K562 (cell line): Measurements from ENCODE around the gene ATP9B. TPM values are rescaled to one million over a fixed set of nuclear protein-coding genes. Genes with fewer than 3 reads are reported as not detected.

Experiments
- ATAC-seq: fragments of 200-7000 bp; cut with Tn5 transposase; 3 replicates; pipeline ENCODE4 v1.9.1; 2020; ENCODE audit warnings: moderate library complexity
- BruUV-seq: library from RNA; stranded (reverse); fragments of 400-500 nt; replicated peaks from 2 replicates; lab custom pipeline; 2021; lab: Mats Ljungman, UMichigan
- CTCF ChIA-PET: fragments of 300-600 bp; formaldehyde crosslinking; extraction: SDS; loops from one replicate; lab custom pipeline; 2021; ENCODE audit warnings: low intra/inter-chr PET ratio; lab: Yijun Ruan, JAX
- POLR2A ChIA-PET: fragments of 300-600, 350-650 bp; sonication (Branson Sonifier 250); formaldehyde crosslinking; extraction: SDS; loops from one replicate; lab custom pipeline; 2021; ENCODE audit warnings: antibody characterized with exemption, inconsistent platforms; lab: Yijun Ruan, JAX
- DNase-seq, 4 experiments: peaks; one replicate each; pipeline versions ENCODE4 v3.0.0 to v3.0.0-alpha.2; 2011 to 2018; ENCODE audit warnings: low spot score in 3 of 4, mixed read lengths in 3 of 4; ENCODE audit errors: extremely low read depth in 1 of 4
- FAIRE-seq: peaks from 2 replicates; lab custom pipeline; 2011; peaks lifted over from hg19 to GRCh38; lab: Jason Lieb, UNC
- H2AFZ ChIP-seq: 2 replicates; pipeline ENCODE4 v1.6.0; 2011; ENCODE audit warnings: low read depth, low read length, control low read depth, inconsistent platforms
- H3K27ac ChIP-seq: fragments of 200-600 bp; 3 replicates; pipeline ENCODE4 v1.8.0; 2011; ENCODE audit warnings: low read depth, mild to moderate bottlenecking, control low read depth, inconsistent platforms, low read length, moderate library complexity, mixed read lengths; ENCODE audit errors: extremely low read depth
- H3K27me3 ChIP-seq, 2 experiments: fragments of 300-600 bp in 1 of 2; 2 replicates in 1 of 2; 3 replicates in 1 of 2; pipeline versions ENCODE4 v1.6.0 to v1.8.0; 2011; ENCODE audit warnings: inconsistent platforms in 2 of 2, low read length in 2 of 2, mild to moderate bottlenecking in 1 of 2, mixed read lengths in 1 of 2, moderate library complexity in 1 of 2; ENCODE audit not compliant: control insufficient read depth in 2 of 2, insufficient read depth in 2 of 2
- H3K36me3 ChIP-seq: fragments of 300-600 bp; 3 replicates; pipeline ENCODE4 v1.8.0; 2011; ENCODE audit warnings: mild to moderate bottlenecking, low read length, inconsistent platforms; ENCODE audit not compliant: control insufficient read depth, insufficient read depth
- H3K4me1 ChIP-seq, 2 experiments: fragments of 200-600 bp in 1 of 2; replicated peaks in 1 of 2; 2 replicates in 1 of 2; 3 replicates in 1 of 2; pipeline versions ENCODE4 v1.5.1 to v1.8.0; 2011; ENCODE audit warnings: inconsistent platforms in 2 of 2, low read length in 2 of 2, mild to moderate bottlenecking in 1 of 2, mixed read lengths in 1 of 2, moderate library complexity in 1 of 2; ENCODE audit not compliant: control insufficient read depth in 2 of 2, insufficient read depth in 2 of 2
- H3K4me2 ChIP-seq: 2 replicates; pipeline ENCODE4 v1.6.1; 2011; ENCODE audit warnings: low read length, control low read depth, inconsistent platforms, mixed read lengths; ENCODE audit not compliant: insufficient read depth
- H3K4me3 ChIP-seq: fragments of 200-600 bp; sonication (generic), shearing (Covaris generic); 2 replicates; pipeline ENCODE4 v1.5.1; 2016; ENCODE audit warnings: control low read depth, inconsistent platforms
- H3K79me2 ChIP-seq: fragments of 200-600 bp; 3 replicates; pipeline ENCODE4 v1.8.0; 2011; ENCODE audit warnings: low read length, inconsistent platforms; ENCODE audit not compliant: control insufficient read depth, insufficient read depth
- H3K9ac ChIP-seq, 2 experiments: 2 replicates each; pipeline versions ENCODE4 v1.6.0 to v1.6.1; 2011; ENCODE audit warnings: low read depth in 2 of 2, low read length in 2 of 2, control low read depth in 1 of 2, inconsistent platforms in 1 of 2, mild to moderate bottlenecking in 1 of 2, mixed read lengths in 1 of 2; ENCODE audit not compliant: insufficient read depth in 1 of 2
- H3K9me1 ChIP-seq: one replicate; pipeline ENCODE4 v1.6.0; 2011; ENCODE audit warnings: inconsistent platforms, mild to moderate bottlenecking, low read length, moderate library complexity; ENCODE audit not compliant: control insufficient read depth, insufficient read depth
- H3K9me3 ChIP-seq: replicated peaks from 2 replicates; pipeline ENCODE4 v1.5.1; 2011; ENCODE audit warnings: low read depth, low read length, inconsistent platforms; ENCODE audit not compliant: control insufficient read depth, insufficient read depth
- H4K20me1 ChIP-seq: replicated peaks from 2 replicates; pipeline ENCODE4 v1.6.1; 2011; ENCODE audit warnings: low read length, inconsistent platforms, mixed read lengths; ENCODE audit not compliant: control insufficient read depth, insufficient read depth
- ARID1B ChIP-seq: fragments of 450-650 bp; IDR thresholded peaks from 2 replicates; pipeline ENCODE4 v1.6.1; 2016; ENCODE audit warnings: antibody characterized with exemption, mild to moderate bottlenecking, inconsistent platforms
- MAFK ChIP-seq: IDR thresholded peaks from 2 replicates; pipeline ENCODE4 v1.6.1; 2011; ENCODE audit warnings: low read length, improper control_type of control experiment
- MEF2D ChIP-seq: conservative IDR thresholded peaks from 2 replicates; pipeline ENCODE4 v1.6.1; 2016; ENCODE audit warnings: low read depth, missing genetic modification characterization, missing compliant biosample characterization
- RFX1 ChIP-seq: fragments of 450-650 bp; IDR thresholded peaks from 2 replicates; pipeline ENCODE4 v1.6.1; 2016; ENCODE audit warnings: mild to moderate bottlenecking, moderate library complexity
- TARDBP ChIP-seq: fragments of 450-650 bp; IDR thresholded peaks from 2 replicates; pipeline ENCODE4 v1.6.1; 2016
- TCFL5 ChIP-seq: fragments of 250-450 bp; sonication (Bioruptor Pico); conservative IDR thresholded peaks from 2 replicates; pipeline ENCODE4 v1.6.1; 2021; ENCODE audit warnings: mild to moderate bottlenecking, moderate library complexity, matching md5 sums
- YY1 ChIP-seq, 3 experiments: IDR thresholded peaks; 2 replicates each; pipeline ENCODE4 v1.6.1; 2011; ENCODE audit warnings: low read length in 2 of 3, mild to moderate bottlenecking in 2 of 3, moderate library complexity in 2 of 3, borderline replicate concordance in 1 of 3, control low read depth in 1 of 3, low read depth in 1 of 3; ENCODE audit not compliant: insufficient read depth in 3 of 3, insufficient replicate concordance in 2 of 3, control insufficient read depth in 1 of 3, insufficient read length in 1 of 3; ENCODE audit errors: extremely low read depth in 1 of 3
- ZNF354B ChIP-seq: fragments of 250-450 bp; sonication (Bioruptor Pico); IDR thresholded peaks from 2 replicates; pipeline ENCODE4 v1.4.0; 2020
- ZNF79 ChIP-seq: fragments of 250-450 bp; sonication (Bioruptor Pico); IDR thresholded peaks from 2 replicates; pipeline ENCODE4 v1.4.0; 2020; ENCODE audit warnings: low read depth, mild to moderate bottlenecking, moderate library complexity
- WGBS: fragments of 100-300 bp; shearing (Covaris generic); methylation state at CpG from one replicate; pipeline ENCODE4 v1.1.6; 2016; ENCODE audit warnings: low coverage, mixed read lengths; ENCODE audit not compliant: insufficient coverage; ENCODE audit errors: missing lambda C conversion rate; 5-methylcytosine and 5-hydroxymethylcytosine counted together
- in situ Hi-C: fragments of 300-500 bp; cut with MboI; formaldehyde crosslinking; loops from 4 replicates; pipeline ENCODE4 v1.15.0; 2018; ENCODE audit warnings: inconsistent platforms, mixed read lengths
- intact Hi-C: fragments of 100-400 bp; cut with micrococcal nuclease; formaldehyde crosslinking; loops from 2 replicates; pipeline ENCODE4 v1.14.2; 2022
- polyA plus RNA-seq, 8 experiments: library from polyadenylated mRNA; depleted of rRNA in 4 of 8; stranded (reverse) in 5 of 8; unstranded in 3 of 8; fragments of >200 nt; fragmentation: Nextera tagmentation in 2 of 8; fragmentation: Illumina TruSeq in 1 of 8; extraction: Ambion mirVana in 2 of 8; extraction: Trizol in 1 of 8; gene quantifications; 2 replicates each; pipeline versions ENCODE4 v1.2.1 to v1.2.3, GENCODE V29; 2011 to 2014; ENCODE audit warnings: inconsistent platforms in 1 of 8, missing spikeins in 1 of 8
- total RNA-seq, 7 experiments: library from RNA; depleted of rRNA in 6 of 7; stranded (reverse); fragments of >200 nt in 6 of 7; fragmentation: Illumina TruSeq in 2 of 7; extraction: Trizol in 2 of 7; gene quantifications; 2 replicates each; pipeline versions ENCODE4 v1.2.1 to v1.2.3, GENCODE V29; 2011 to 2021; ENCODE audit warnings: low replicate concordance in 1 of 7
- TF ChIP-seq, protein P1 (sequence below): fragments of 450-650 bp; IDR thresholded peaks from 2 replicates; pipeline ENCODE4 v1.6.1; 2016; ENCODE audit warnings: borderline replicate concordance
- TF ChIP-seq, protein P2 (sequence below), 2 experiments: fragments of 450-650 bp; IDR thresholded peaks; 2 replicates each; pipeline ENCODE4 v1.6.1; 2018; ENCODE audit warnings: mild to moderate bottlenecking in 2 of 2, low read depth in 1 of 2; ENCODE audit not compliant: partially characterized antibody in 2 of 2
- TF ChIP-seq, protein P3 (sequence below): sonication (generic); IDR thresholded peaks from 2 replicates; pipeline ENCODE4 v1.6.1; 2016
- TF ChIP-seq, protein P4 (sequence below): fragments of 450-650 bp; IDR thresholded peaks from 2 replicates; pipeline ENCODE4 v1.6.1; 2016; ENCODE audit warnings: missing biosample characterization, missing genetic modification characterization

Gene ATP9B
- total and polyA plus RNA-seq, 9 of the 15 experiments (the other 6 are each of a cell fraction or from before 2014, with no cell fraction given): 0.66 to 13.2 (median 7.9) TPM

DNA sequence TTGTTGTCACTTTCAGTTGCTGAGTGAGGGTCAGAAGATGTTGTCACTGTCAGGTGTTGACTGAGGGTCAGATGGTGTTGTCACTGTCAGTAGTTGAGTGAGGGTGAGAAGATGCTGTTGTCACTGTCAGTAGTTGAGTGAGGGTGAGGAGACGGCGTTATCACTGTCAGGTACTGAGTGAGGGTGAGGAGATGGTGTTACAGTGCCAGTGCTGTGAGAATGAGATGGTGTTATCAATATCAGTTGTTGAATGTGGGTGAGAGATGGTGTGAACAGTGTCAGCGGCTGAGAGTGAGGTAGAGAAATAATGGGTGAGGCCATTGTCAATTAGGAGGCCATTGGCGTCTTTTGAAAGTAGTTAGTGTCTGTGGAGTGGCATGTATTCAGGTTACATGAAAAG, 1.6 kb upstream of the ATP9B start:
- Histone ChIP-seq H3K9me1 (no peaks in the 10 kb centered on the region), H2AFZ (no peak overlapping the region), H3K9me3 (peaks cover 6% of the 10 kb centered on the region), H3K4me2 (no peak overlapping the region), H3K27ac (no peak overlapping the region), H4K20me1 (no peaks in the 10 kb centered on the region), H3K27me3 (peaks cover 3 to 11% of the 10 kb centered on the region in 2 experiments; a peak in 2 of 5 replicates), H3K36me3 (no peaks in the 10 kb centered on the region), H3K4me3 (no peak overlapping the region), H3K9ac (no peak overlapping the region), H3K79me2 (peaks cover 26% of the 10 kb centered on the region), H3K4me1 (peaks cover 2 to 11% of the 10 kb centered on the region in 2 experiments; a peak in 3 of 5 replicates)
- ChIA-PET CTCF (no interaction called here), POLR2A (no interaction called here)
- no peak for FAIRE-seq
- no peak for ATAC-seq
- WGBS: 31% methylated on average over 3 of the region's 4 CpGs
- no peak for DNase-seq
- no TSS peak for BruUV-seq
- intact Hi-C loops: no loop called here
- in situ Hi-C loops: no loop called here
- TF ChIP-seq TCFL5: no peak
- no peak for TF ChIP-seq ZNF354B (CRISPR knock-in tag)
- no peak for TF ChIP-seq YY1 (IDR thresholded peaks at IDR 0.05; ENCODE audit: borderline replicate concordance in 1 of 3, control insufficient read depth in 1 of 3, extremely low read depth in 1 of 3, insufficient read depth in 3 of 3, insufficient read length in 1 of 3, insufficient replicate concordance in 2 of 3, low read depth in 1 of 3, low read length in 2 of 3)
- no peak for TF ChIP-seq RFX1
- no peak for TF ChIP-seq TARDBP
- TF ChIP-seq, protein P1, sequence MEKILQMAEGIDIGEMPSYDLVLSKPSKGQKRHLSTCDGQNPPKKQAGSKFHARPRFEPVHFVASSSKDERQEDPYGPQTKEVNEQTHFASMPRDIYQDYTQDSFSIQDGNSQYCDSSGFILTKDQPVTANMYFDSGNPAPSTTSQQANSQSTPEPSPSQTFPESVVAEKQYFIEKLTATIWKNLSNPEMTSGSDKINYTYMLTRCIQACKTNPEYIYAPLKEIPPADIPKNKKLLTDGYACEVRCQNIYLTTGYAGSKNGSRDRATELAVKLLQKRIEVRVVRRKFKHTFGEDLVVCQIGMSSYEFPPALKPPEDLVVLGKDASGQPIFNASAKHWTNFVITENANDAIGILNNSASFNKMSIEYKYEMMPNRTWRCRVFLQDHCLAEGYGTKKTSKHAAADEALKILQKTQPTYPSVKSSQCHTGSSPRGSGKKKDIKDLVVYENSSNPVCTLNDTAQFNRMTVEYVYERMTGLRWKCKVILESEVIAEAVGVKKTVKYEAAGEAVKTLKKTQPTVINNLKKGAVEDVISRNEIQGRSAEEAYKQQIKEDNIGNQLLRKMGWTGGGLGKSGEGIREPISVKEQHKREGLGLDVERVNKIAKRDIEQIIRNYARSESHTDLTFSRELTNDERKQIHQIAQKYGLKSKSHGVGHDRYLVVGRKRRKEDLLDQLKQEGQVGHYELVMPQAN: no peak
- no peak for TF ChIP-seq MEF2D
- TF ChIP-seq, protein P2, sequence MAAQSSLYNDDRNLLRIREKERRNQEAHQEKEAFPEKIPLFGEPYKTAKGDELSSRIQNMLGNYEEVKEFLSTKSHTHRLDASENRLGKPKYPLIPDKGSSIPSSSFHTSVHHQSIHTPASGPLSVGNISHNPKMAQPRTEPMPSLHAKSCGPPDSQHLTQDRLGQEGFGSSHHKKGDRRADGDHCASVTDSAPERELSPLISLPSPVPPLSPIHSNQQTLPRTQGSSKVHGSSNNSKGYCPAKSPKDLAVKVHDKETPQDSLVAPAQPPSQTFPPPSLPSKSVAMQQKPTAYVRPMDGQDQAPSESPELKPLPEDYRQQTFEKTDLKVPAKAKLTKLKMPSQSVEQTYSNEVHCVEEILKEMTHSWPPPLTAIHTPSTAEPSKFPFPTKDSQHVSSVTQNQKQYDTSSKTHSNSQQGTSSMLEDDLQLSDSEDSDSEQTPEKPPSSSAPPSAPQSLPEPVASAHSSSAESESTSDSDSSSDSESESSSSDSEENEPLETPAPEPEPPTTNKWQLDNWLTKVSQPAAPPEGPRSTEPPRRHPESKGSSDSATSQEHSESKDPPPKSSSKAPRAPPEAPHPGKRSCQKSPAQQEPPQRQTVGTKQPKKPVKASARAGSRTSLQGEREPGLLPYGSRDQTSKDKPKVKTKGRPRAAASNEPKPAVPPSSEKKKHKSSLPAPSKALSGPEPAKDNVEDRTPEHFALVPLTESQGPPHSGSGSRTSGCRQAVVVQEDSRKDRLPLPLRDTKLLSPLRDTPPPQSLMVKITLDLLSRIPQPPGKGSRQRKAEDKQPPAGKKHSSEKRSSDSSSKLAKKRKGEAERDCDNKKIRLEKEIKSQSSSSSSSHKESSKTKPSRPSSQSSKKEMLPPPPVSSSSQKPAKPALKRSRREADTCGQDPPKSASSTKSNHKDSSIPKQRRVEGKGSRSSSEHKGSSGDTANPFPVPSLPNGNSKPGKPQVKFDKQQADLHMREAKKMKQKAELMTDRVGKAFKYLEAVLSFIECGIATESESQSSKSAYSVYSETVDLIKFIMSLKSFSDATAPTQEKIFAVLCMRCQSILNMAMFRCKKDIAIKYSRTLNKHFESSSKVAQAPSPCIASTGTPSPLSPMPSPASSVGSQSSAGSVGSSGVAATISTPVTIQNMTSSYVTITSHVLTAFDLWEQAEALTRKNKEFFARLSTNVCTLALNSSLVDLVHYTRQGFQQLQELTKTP (IDR thresholded peaks at IDR 0.05; ENCODE audit: low read depth in 1 of 2, partially characterized antibody in 2 of 2): no peak
- TF ChIP-seq, protein P3, sequence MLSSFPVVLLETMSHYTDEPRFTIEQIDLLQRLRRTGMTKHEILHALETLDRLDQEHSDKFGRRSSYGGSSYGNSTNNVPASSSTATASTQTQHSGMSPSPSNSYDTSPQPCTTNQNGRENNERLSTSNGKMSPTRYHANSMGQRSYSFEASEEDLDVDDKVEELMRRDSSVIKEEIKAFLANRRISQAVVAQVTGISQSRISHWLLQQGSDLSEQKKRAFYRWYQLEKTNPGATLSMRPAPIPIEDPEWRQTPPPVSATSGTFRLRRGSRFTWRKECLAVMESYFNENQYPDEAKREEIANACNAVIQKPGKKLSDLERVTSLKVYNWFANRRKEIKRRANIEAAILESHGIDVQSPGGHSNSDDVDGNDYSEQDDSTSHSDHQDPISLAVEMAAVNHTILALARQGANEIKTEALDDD: no peak
- TF ChIP-seq ARID1B: no peak
- no peak for TF ChIP-seq MAFK
- TF ChIP-seq ZNF79 (CRISPR knock-in tag): no peak
- TF ChIP-seq, protein P4, sequence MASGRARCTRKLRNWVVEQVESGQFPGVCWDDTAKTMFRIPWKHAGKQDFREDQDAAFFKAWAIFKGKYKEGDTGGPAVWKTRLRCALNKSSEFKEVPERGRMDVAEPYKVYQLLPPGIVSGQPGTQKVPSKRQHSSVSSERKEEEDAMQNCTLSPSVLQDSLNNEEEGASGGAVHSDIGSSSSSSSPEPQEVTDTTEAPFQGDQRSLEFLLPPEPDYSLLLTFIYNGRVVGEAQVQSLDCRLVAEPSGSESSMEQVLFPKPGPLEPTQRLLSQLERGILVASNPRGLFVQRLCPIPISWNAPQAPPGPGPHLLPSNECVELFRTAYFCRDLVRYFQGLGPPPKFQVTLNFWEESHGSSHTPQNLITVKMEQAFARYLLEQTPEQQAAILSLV (tag): no peak
